HFFc6 (cell line): ENCODE data around the gene DCDC2B. TPM values are rescaled to one million over a fixed set of nuclear protein-coding genes. Genes with fewer than 3 reads are reported as not detected.

Experiments
- DNase-seq: peaks from one replicate; pipeline ENCODE4 v3.0.0-alpha.2; 2018
- H3K27ac Mint-ChIP-seq: 2 replicates; pipeline ENCODE4 v1.8.0; 2020; ENCODE audit warnings: mild to moderate bottlenecking, mixed read lengths
- H3K27me3 Mint-ChIP-seq: 2 replicates; pipeline ENCODE4 v1.8.0; 2021; ENCODE audit warnings: mild to moderate bottlenecking, moderate library complexity, mixed read lengths; ENCODE audit not compliant: insufficient read depth
- H3K36me3 Mint-ChIP-seq: 2 replicates; pipeline ENCODE4 v1.8.0; 2021; ENCODE audit warnings: low read depth, mixed read lengths
- H3K4me1 Mint-ChIP-seq: 2 replicates; pipeline ENCODE4 v1.8.0; 2020; ENCODE audit warnings: low read depth, mixed read lengths
- H3K4me3 Mint-ChIP-seq: 2 replicates; pipeline ENCODE4 v1.8.0; 2020; ENCODE audit warnings: mild to moderate bottlenecking, moderate library complexity, mixed read lengths
- H3K9me3 Mint-ChIP-seq: 2 replicates; pipeline ENCODE4 v1.8.0; 2020; ENCODE audit warnings: mild to moderate bottlenecking, mixed read lengths
- total RNA-seq, 6 experiments: library from RNA; stranded (reverse); fragmentation: NEBNext Ultra II Directional; extraction: Animal tissue kit (Norgen Biotek cat#: 25700); gene quantifications; 2 replicates in 1 of 6; 3 replicates in 5 of 6; pipeline ENCODE4 v1.2.3, GENCODE V29; 2021
- TF ChIP-seq, protein P1 (sequence below): fragments of 200-600 bp; sonication (generic); IDR thresholded peaks from 2 replicates; pipeline ENCODE4 v1.5.0; 2021; ENCODE audit warnings: antibody characterized with exemption, mild to moderate bottlenecking

Gene DCDC2B
- total RNA-seq, 6 experiments from 2014 or later = not detected

DNA sequence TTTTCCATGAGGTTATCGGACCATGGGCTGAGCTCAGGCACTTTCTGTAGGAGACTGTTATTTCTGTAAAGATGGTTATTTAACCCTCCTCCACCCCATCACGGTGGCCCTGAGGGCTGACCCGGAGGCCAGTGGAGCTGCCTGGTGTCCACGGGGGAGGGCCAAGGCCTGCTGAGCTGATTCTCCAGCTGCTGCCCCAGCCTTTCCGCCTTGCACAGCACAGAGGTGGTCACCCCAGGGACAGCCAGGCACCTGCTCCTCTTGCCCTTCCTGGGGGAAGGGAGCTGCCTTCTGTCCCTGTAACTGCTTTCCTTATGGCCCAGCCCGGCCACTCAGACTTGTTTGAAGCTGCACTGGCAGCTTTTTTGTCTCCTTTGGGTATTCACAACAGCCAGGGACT, 11.1 kb upstream of the DCDC2B start:
- Mint-ChIP-seq H3K36me3 (peaks cover 30% of the 10 kb centered on the region), H3K27me3 (peaks cover 12% of the 10 kb centered on the region), H3K27ac (peak overlapping the region; percentile 91; the same call in 1 of the 2 replicates), H3K9me3 (no peaks in the 10 kb centered on the region), H3K4me3 (no peak overlapping the region), H3K4me1 (peaks cover 58% of the 10 kb centered on the region)
- TF ChIP-seq, protein P1, sequence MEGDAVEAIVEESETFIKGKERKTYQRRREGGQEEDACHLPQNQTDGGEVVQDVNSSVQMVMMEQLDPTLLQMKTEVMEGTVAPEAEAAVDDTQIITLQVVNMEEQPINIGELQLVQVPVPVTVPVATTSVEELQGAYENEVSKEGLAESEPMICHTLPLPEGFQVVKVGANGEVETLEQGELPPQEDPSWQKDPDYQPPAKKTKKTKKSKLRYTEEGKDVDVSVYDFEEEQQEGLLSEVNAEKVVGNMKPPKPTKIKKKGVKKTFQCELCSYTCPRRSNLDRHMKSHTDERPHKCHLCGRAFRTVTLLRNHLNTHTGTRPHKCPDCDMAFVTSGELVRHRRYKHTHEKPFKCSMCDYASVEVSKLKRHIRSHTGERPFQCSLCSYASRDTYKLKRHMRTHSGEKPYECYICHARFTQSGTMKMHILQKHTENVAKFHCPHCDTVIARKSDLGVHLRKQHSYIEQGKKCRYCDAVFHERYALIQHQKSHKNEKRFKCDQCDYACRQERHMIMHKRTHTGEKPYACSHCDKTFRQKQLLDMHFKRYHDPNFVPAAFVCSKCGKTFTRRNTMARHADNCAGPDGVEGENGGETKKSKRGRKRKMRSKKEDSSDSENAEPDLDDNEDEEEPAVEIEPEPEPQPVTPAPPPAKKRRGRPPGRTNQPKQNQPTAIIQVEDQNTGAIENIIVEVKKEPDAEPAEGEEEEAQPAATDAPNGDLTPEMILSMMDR = no peak
- DNase-seq = no peak

- H3K27me3 Mint-ChIP-seq = peaks cover 12% of the 10 kb centered on the region
- H3K27ac Mint-ChIP-seq = peak overlapping the region; percentile 91
- peaks cover 25% of the 10 kb centered on the region for H3K36me3 Mint-ChIP-seq
- H3K4me1 Mint-ChIP-seq = peaks cover 61% of the 10 kb centered on the region
- TF ChIP-seq, protein P1 = no peak
- no peak overlapping the region for H3K4me3 Mint-ChIP-seq
- DNase-seq = no peak
- no peaks in the 10 kb centered on the region for H3K9me3 Mint-ChIP-seq
Observed at GRCh38 chr1:32198237-32199042, 10.4 kb upstream of the DCDC2B start.

GRCh38 chr1:32199043-32199716, 9.7 kb upstream of the DCDC2B start:
- TF ChIP-seq, protein P1 = no peak
- Mint-ChIP-seq H3K9me3 (no peaks in the 10 kb centered on the region), H3K27ac (peak overlapping the region; percentile 91), H3K4me1 (peaks cover 66% of the 10 kb centered on the region), H3K4me3 (peak overlapping the region; percentile 91), H3K36me3 (peaks cover 19% of the 10 kb centered on the region), H3K27me3 (peaks cover 8% of the 10 kb centered on the region)
- no peak for DNase-seq

DNA sequence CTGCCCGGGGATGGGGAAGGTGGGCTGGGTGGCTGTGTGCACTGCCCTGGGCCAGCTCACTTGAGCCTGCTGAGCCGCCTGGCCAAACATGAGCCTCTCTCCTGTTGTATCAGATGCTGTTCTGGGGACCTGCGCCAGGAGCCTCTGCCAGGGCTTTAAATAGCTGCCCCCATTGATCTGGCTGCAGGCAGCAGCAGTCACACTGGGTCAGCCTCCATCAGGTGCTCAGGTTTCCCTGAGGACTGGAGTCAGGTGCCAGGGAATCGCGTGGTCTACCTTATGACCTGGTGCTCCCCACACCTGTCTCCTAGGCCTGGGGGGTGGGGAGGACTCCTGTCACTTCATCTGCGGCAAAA, 9.2 kb upstream of the DCDC2B start:
- DNase-seq = no peak
- Mint-ChIP-seq H3K4me1 (peaks cover 68% of the 10 kb centered on the region), H3K27me3 (peaks cover 9% of the 10 kb centered on the region), H3K9me3 (no peaks in the 10 kb centered on the region), H3K27ac (peak overlapping the region; percentile 91), H3K4me3 (peak overlapping the region; percentile 91), H3K36me3 (peaks cover 16% of the 10 kb centered on the region)
- TF ChIP-seq, protein P1 = no peak

GRCh38 chr1:32200226-32201010, 8.5 kb upstream of the DCDC2B start, which contains the start of gene CCDC28B:
Gene CCDC28B (plus strand): TSS chr1:32200595. CDS start chr1:32201936, 1,341 bp downstream.
- peak within 1 kb of the TSS; percentile 91 for H3K4me3 Mint-ChIP-seq
- H3K36me3 Mint-ChIP-seq = peaks cover 16% of the 10 kb centered on the region
- peak; percentile 74 for DNase-seq
- peak within 1 kb of the TSS; percentile 91 for H3K27ac Mint-ChIP-seq
- H3K9me3 Mint-ChIP-seq = no peaks in the 10 kb centered on the region
- H3K4me1 Mint-ChIP-seq = peaks cover 72% of the 10 kb centered on the region
- TF ChIP-seq, protein P1 = no peak
- H3K27me3 Mint-ChIP-seq = peaks cover 9% of the 10 kb centered on the region
